Measurements from ENCODE around the gene SPDYE2. TPM values are rescaled to one million over a fixed set of nuclear protein-coding genes. Genes with fewer than 3 reads are reported as not detected.

Gene SPDYE2
- total RNA-seq, 4 donors from 2014 or later: 0.45 TPM; not detected in 3

Other genes with a start within 250 kb of the SPDYE2 start
- gene SPDYE6, start 194.8 kb upstream of the SPDYE2 start, total RNA-seq: not detected
- gene PRKRIP1, start 154.9 kb upstream of the SPDYE2 start, total RNA-seq: 10 to 100 TPM; 31.8 to 43.7 (median 37.7) TPM
- gene ORAI2, start 117.7 kb upstream of the SPDYE2 start, total RNA-seq: 100 to 1,000 TPM in 2 of 4 donors, 10 to 100 TPM in 2; 41.8 to 133 (median 81.4) TPM
- gene ALKBH4, start 86.4 kb upstream of the SPDYE2 start, total RNA-seq: 10 to 100 TPM; 16.9 to 42.2 (median 28.6) TPM
- 10 to 100 TPM; 11.4 to 23.5 (median 16.4) TPM for gene LRWD1, start 86.2 kb upstream of the SPDYE2 start, total RNA-seq
- gene POLR2J, start 72.3 kb upstream of the SPDYE2 start, total RNA-seq: 10 to 100 TPM in 3 of 4 donors, 1 to 10 TPM in 1; 6.9 to 31.5 (median 20.8) TPM
- 10 to 100 TPM in 1 of 4 donors, 1 to 10 TPM in 2, under 1 TPM in 1; 0.98 to 14.6 (median 6.4) TPM for gene RASA4B, start 33.4 kb upstream of the SPDYE2 start, total RNA-seq
- 10 to 100 TPM in 2 of 4 donors, 1 to 10 TPM in 2; 2.7 to 19.5 (median 13.2) TPM for gene UPK3BL2, start 7.5 kb upstream of the SPDYE2 start, total RNA-seq
- 10 to 100 TPM; 26.2 to 66.7 (median 31.9) TPM for gene POLR2J3, start 21.4 kb downstream of the SPDYE2 start, total RNA-seq
- gene RASA4, start 65.5 kb downstream of the SPDYE2 start, total RNA-seq: 10 to 100 TPM; 11.9 to 47.8 (median 28.7) TPM
- gene UPK3BL1, start 91.6 kb downstream of the SPDYE2 start, total RNA-seq: 10 to 100 TPM; 14.2 to 57.6 (median 44.9) TPM
- gene SPDYE2B, start 99.1 kb downstream of the SPDYE2 start, total RNA-seq: not detected
- gene POLR2J2, start 120.4 kb downstream of the SPDYE2 start, total RNA-seq: 10 to 100 TPM in 1 of 4 donors, 1 to 10 TPM in 3; 2.0 to 10.3 (median 3.0) TPM
- 10 to 100 TPM; 19.8 to 35.8 (median 31.6) TPM for gene FAM185A, start 197.8 kb downstream of the SPDYE2 start, total RNA-seq

All from thyroid gland (tissue), 4 donors.